Measurements from ENCODE around the gene CDH23. TPM values are rescaled to one million over a fixed set of nuclear protein-coding genes. Genes with fewer than 3 reads are reported as not detected.
A peak's percentile ranks its signal among the peaks of the same experiment; 100 is the strongest.

CDH23 gene
- total and polyA plus RNA-seq, 9 of the 15 experiments (the other 6 are each of a cell fraction or from before 2014, with no cell fraction given) = 0.18 to 1.2 (median 0.47) TPM

GRCh38 chr10:71837098-71837827 lies 440.5 kb downstream of the CDH23 start (continued):
- TF ChIP-seq ZBTB40 (IDR thresholded peaks at IDR 0.05) = no peak
- no peak for TF ChIP-seq ZBTB40 (CRISPR knock-in tag; IDR thresholded peaks at IDR 0.05)
- TF ChIP-seq MCM2 (IDR thresholded peaks at IDR 0.05; ENCODE audit: low read depth) = no peak
- TF ChIP-seq CC2D1A (IDR thresholded peaks at IDR 0.05) = no peak
- TF ChIP-seq, protein P1, sequence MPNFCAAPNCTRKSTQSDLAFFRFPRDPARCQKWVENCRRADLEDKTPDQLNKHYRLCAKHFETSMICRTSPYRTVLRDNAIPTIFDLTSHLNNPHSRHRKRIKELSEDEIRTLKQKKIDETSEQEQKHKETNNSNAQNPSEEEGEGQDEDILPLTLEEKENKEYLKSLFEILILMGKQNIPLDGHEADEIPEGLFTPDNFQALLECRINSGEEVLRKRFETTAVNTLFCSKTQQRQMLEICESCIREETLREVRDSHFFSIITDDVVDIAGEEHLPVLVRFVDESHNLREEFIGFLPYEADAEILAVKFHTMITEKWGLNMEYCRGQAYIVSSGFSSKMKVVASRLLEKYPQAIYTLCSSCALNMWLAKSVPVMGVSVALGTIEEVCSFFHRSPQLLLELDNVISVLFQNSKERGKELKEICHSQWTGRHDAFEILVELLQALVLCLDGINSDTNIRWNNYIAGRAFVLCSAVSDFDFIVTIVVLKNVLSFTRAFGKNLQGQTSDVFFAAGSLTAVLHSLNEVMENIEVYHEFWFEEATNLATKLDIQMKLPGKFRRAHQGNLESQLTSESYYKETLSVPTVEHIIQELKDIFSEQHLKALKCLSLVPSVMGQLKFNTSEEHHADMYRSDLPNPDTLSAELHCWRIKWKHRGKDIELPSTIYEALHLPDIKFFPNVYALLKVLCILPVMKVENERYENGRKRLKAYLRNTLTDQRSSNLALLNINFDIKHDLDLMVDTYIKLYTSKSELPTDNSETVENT (CRISPR knock-in tag; IDR thresholded peaks at IDR 0.05) = no peak
- TF ChIP-seq SOX6 (IDR thresholded peaks at IDR 0.05) = 0 out of 2 replicates have a peak, but pooled peaks have one; percentile 19
- TF ChIP-seq ZBTB34 (CRISPR knock-in tag; IDR thresholded peaks at IDR 0.05) = no peak
